HUES64 (cell line): ENCODE results near the gene ELMOD3.

Source experiments
- H3K27ac ChIP-seq: 2 replicates; pipeline ENCODE4 v1.7.0; 2013; ENCODE audit warnings: low read depth, low read length, inconsistent platforms
- H3K27me3 ChIP-seq: 2 replicates; pipeline ENCODE4 v1.6.1; 2013; ENCODE audit warnings: mild to moderate bottlenecking, low read length; ENCODE audit not compliant: insufficient read depth
- H3K36me3 ChIP-seq: 2 replicates; pipeline ENCODE4 v1.6.1; 2013; ENCODE audit warnings: mild to moderate bottlenecking, low read length; ENCODE audit not compliant: insufficient read depth
- H3K4me1 ChIP-seq: 2 replicates; pipeline ENCODE4 v1.6.1; 2013; ENCODE audit warnings: mild to moderate bottlenecking, low read length, moderate library complexity; ENCODE audit not compliant: insufficient read depth
- H3K4me3 ChIP-seq: 2 replicates; pipeline ENCODE4 v1.5.1; 2013; ENCODE audit warnings: mild to moderate bottlenecking, low read length, moderate library complexity
- H3K9ac ChIP-seq: 2 replicates; pipeline ENCODE4 v1.6.1; 2013; ENCODE audit warnings: mild to moderate bottlenecking, low read depth, low read length
- H3K9me3 ChIP-seq: 2 replicates; pipeline ENCODE4 v1.6.1; 2013; ENCODE audit warnings: low read depth, low read length; ENCODE audit not compliant: insufficient read depth
- WGBS: fragments of 150-250, 120-280 bp; methylation state at CpG from one replicate; pipeline ENCODE4 v1.1.7; 2013; ENCODE audit warnings: missing lambda C conversion rate; 5-methylcytosine and 5-hydroxymethylcytosine counted together

ELMOD3 gene

DNA sequence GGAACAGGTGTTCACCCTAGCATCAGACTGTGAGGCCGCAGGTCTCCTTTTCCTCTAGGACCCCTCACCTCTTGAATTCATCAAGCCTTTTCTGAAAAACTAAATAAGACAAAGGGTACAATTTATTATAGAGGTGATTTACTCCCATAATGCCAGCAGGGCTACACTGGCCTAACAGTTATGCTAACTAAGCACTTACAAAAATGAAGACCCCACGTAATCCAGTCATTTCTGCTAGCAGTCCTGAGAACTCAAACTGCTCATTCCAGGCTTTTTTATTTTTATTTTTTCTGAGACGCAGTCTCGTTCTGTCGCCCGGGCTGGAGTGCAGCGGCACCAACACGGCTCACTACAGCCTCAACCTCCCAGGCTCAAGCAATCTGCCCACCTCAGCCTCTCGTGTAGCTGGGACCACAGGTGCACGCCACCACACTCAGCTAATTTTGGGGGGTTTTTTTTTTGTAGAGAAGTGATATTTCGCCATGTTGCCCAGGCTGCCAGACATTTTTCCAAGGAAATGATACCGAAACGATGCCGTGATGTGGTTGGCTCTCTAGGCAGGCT lies 41.4 kb downstream of the ELMOD3 start:
- Histone ChIP-seq H3K27ac (no peak overlapping the region), H3K9me3 (no peaks in the 10 kb centered on the region), H3K27me3 (no peaks in the 10 kb centered on the region), H3K36me3 (peaks cover 11% of the 10 kb centered on the region; the same call in 1 of the 2 replicates), H3K9ac (no peak overlapping the region), H3K4me1 (peaks cover 4% of the 10 kb centered on the region; the same call in 1 of the 2 replicates), H3K4me3 (no peak overlapping the region)
- WGBS: 95% methylated on average over 14 of the region's 14 CpGs

DNA sequence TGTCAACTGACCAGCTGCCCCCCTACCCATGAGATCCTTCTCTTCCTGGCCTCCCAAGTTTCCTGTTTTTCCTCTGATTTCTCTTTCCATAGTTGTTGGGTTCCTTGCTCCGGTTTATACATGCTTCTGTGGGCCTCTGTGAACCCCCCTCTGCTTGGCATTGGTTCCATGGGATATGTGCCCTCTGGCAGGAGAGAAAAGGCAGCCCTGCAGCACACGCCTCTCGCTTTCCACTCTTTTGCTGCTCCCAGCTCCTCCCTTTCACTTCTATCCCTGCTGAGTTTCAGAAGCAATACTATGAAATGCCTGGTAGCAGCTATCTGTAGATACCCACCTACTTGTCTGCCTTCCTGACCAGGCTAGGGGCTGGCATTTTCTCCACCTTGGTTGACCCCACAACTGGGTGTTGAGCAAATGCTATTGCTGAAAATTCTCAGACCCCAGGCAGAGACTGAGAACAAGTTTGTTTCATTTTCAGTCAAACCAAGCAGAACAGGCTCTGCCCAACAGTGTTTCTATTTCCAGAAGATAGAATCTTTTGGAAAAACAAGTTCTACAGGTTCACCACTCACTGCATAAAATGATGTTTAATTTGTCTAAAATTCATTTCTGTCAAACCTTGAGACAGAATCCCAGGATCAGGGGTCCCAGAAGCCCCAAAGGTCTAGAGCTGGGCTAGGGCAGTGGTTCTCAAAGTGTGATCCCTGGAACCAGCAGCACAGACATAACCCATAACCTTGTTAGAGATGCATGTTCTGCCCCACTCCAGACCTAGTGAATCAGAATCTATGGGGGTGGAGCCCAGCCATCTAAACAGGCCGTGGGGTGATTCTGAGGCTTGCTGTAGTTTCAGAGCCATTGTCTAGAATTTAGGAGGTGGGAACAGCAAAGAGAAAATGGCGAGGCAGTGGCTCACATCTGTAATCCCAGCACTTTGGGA lies 42.2 kb downstream of the ELMOD3 start:
- H3K4me3 ChIP-seq: no peak overlapping the region
- 90% methylated on average over 5 of the region's 5 CpGs for WGBS
- H3K27me3 ChIP-seq: no peaks in the 10 kb centered on the region
- no peak overlapping the region for H3K27ac ChIP-seq
- H3K4me1 ChIP-seq: no peaks in the 10 kb centered on the region
- no peak overlapping the region for H3K9ac ChIP-seq
- peaks cover 12% of the 10 kb centered on the region; the same call in 1 of the 2 replicates for H3K36me3 ChIP-seq
- H3K9me3 ChIP-seq: no peaks in the 10 kb centered on the region

- WGBS: 93% methylated on average over 4 of the region's 4 CpGs
- no peak overlapping the region for H3K27ac ChIP-seq
These were observed 43.4 kb downstream of the ELMOD3 start for GRCh38 chr2:85397925-85398331.

DNA sequence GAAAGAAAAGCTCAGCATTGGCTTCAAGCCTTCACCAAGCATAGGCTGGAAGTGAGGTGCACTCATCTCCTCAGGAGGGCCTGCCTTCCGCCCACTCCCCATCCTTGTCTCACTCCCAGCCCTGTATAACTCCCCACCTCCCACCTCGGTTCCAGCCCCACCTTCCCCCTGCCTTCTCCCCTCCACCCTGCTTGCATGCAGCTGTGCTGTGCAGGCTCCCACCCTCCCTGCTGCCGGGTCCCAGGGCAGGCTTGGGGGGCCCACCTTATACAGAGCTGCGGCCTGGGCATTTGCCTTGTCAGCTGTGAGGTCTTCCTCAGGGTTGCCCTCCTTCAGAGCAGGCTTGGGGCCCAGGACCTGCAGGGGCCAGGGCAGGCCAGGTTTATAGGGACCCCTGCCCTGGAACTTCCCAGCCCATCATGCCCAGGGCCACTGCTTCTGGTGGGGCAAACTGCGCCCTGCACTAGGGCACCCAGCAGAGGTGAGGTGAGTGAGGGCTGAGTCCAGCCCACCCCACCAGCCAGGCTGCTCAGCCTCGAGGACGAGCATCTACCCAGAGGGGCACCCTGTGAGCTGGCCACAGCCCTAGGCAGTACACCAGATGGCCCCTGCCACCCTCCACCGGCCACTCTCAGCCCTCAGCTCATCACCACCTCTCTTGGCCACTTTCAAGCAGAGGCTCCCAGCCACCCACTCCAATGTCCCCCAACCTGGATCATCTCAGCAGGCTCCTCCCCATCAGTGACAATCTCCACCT lies 44.0 kb downstream of the ELMOD3 start:
- H3K4me1 ChIP-seq: no peaks in the 10 kb centered on the region
- H3K4me3 ChIP-seq: no peak overlapping the region
- peaks cover 12% of the 10 kb centered on the region; the same call in 1 of the 2 replicates for H3K36me3 ChIP-seq
- H3K27ac ChIP-seq: no peak overlapping the region
- no peaks in the 10 kb centered on the region for H3K27me3 ChIP-seq
- H3K9me3 ChIP-seq: no peaks in the 10 kb centered on the region
- WGBS: 93% methylated on average over 8 of the region's 8 CpGs
- H3K9ac ChIP-seq: no peak overlapping the region

More at GRCh38 chr2:85397925-85398331, 43.4 kb downstream of the ELMOD3 start:
- Histone ChIP-seq H3K4me1 (no peaks in the 10 kb centered on the region), H3K9ac (no peak overlapping the region), H3K4me3 (no peak overlapping the region), H3K9me3 (no peaks in the 10 kb centered on the region), H3K27me3 (no peaks in the 10 kb centered on the region), H3K36me3 (peaks cover 12% of the 10 kb centered on the region; the same call in 1 of the 2 replicates)

GRCh38 chr2:85399183-85399455 lies 44.5 kb downstream of the ELMOD3 start:
- peaks cover 3% of the 10 kb centered on the region; the same call in 1 of the 2 replicates for H3K9me3 ChIP-seq
- no peak overlapping the region for H3K4me3 ChIP-seq
- H3K4me1 ChIP-seq: no peaks in the 10 kb centered on the region
- H3K36me3 ChIP-seq: peaks cover 12% of the 10 kb centered on the region; the same call in 1 of the 2 replicates
- H3K27ac ChIP-seq: no peak overlapping the region
- WGBS: 95% methylated on average over 8 of the region's 8 CpGs
- no peaks in the 10 kb centered on the region for H3K27me3 ChIP-seq
- H3K9ac ChIP-seq: no peak overlapping the region

DNA sequence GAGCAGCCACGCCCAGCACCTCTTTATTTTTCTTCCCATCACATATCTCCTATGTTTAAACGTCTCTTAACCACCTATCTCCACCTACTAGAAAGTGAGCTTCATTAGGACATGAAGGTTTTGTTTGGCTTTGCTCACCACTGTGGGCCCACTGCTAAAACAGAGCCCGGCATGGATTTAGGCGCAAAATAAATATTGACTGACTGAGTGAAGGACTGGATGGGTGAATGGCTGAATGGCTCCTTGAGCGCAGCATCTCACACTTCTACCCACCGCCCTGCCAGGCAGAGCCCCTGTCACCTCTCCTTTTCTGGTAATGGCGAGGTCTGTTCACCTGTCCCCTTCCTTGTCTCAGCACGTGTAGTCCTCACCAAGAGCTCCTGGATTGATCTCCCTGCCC lies 45.5 kb downstream of the ELMOD3 start:
- no peak overlapping the region for H3K9ac ChIP-seq
- peaks cover 3% of the 10 kb centered on the region; the same call in 1 of the 2 replicates for H3K9me3 ChIP-seq
- peaks cover 12% of the 10 kb centered on the region; the same call in 1 of the 2 replicates for H3K36me3 ChIP-seq
- H3K4me3 ChIP-seq: no peak overlapping the region
- H3K27ac ChIP-seq: no peak overlapping the region
- H3K4me1 ChIP-seq: no peaks in the 10 kb centered on the region
- 96% methylated on average over 8 of the region's 8 CpGs for WGBS
- H3K27me3 ChIP-seq: no peaks in the 10 kb centered on the region

GRCh38 chr2:85400541-85401463 lies 46.2 kb downstream of the ELMOD3 start:
- Histone ChIP-seq H3K9me3 (peaks cover 3% of the 10 kb centered on the region; the same call in 1 of the 2 replicates), H3K27ac (no peak overlapping the region), H3K9ac (no peak overlapping the region), H3K36me3 (peaks cover 12% of the 10 kb centered on the region; the same call in 1 of the 2 replicates), H3K27me3 (no peaks in the 10 kb centered on the region), H3K4me1 (peaks cover 5% of the 10 kb centered on the region; the same call in 1 of the 2 replicates), H3K4me3 (no peak overlapping the region)
- 93% methylated on average over 14 of the region's 14 CpGs for WGBS

- Histone ChIP-seq H3K4me1 (peaks cover 5% of the 10 kb centered on the region; the same call in 1 of the 2 replicates), H3K36me3 (peaks cover 12% of the 10 kb centered on the region; the same call in 1 of the 2 replicates), H3K27me3 (no peaks in the 10 kb centered on the region), H3K9me3 (peaks cover 3% of the 10 kb centered on the region; the same call in 1 of the 2 replicates), H3K9ac (no peak overlapping the region), H3K27ac (no peak overlapping the region), H3K4me3 (no peak overlapping the region)
- 90% methylated on average over 7 of the region's 7 CpGs for WGBS
These were observed 46.9 kb downstream of the ELMOD3 start for GRCh38 chr2:85401464-85401805.

DNA sequence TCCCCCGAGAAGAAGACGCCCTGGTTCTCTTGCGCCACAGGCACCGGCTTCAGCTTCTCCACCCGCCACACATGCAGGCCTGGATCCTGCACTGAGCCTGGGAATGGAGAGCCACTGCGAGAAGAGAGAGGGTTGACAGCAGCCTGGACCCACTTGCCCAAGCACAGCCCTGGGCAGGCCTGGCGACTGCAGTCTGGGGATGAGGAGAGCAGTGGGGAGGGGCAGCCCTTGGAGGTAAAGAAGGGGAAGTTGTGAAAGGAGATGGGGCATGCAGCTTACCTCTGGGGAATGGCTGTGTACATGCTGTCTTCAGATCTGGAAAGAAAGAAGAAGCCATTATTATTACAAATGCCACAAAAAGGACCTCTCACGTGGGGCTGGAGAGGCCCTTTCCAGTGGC lies 47.3 kb downstream of the ELMOD3 start:
- Histone ChIP-seq H3K9me3 (peaks cover 3% of the 10 kb centered on the region; the same call in 1 of the 2 replicates), H3K9ac (no peak overlapping the region), H3K4me1 (peaks cover 5% of the 10 kb centered on the region; the same call in 1 of the 2 replicates), H3K27me3 (no peaks in the 10 kb centered on the region), H3K4me3 (no peak overlapping the region), H3K27ac (no peak overlapping the region), H3K36me3 (peaks cover 12% of the 10 kb centered on the region; the same call in 1 of the 2 replicates)
- WGBS: 91% methylated on average over 8 of the region's 8 CpGs
